ENCODE measurements around the gene NAGS. TPM values are rescaled to one million over a fixed set of nuclear protein-coding genes. Genes with fewer than 3 reads are reported as not detected.
A peak's percentile ranks its signal among the peaks of the same experiment; 100 is the strongest.
"Not testable (repeated sequence)": the region's sequence is repeated elsewhere in the genome, so short reads cannot be mapped to it uniquely, and the experiment has no call there.

Gene NAGS
- total and polyA plus RNA-seq, 4 donors = 2.6 to 10.7 (median 5.0) TPM

DNA sequence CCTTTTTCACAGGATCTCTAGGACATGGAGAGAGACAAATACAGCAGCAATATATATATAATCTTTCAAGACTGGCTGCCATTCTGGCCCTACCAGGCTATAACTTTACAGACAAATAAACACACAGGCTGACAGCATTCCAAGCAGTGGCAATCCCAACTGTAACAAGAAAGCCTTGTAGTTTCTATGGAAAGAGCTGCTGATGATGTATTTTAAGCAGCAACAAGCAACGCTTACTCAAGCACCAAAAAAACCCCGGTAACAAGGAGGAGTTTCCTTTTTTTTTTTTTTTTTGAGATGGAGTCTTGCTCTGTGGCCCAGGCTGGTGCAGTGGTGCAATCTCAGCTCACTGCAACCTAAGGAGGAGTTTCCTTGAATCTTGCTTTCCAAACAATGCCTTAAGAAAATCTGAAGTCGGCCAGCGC lies 38.9 kb downstream of the NAGS start:
- Histone ChIP-seq H3K9me3 (ENCODE audit: control insufficient read depth in 4 of 4, insufficient read depth in 3 of 4, low read length in 3 of 4) (no peaks in the 10 kb centered on the region), H3K4me3 (no peak overlapping the region), H3K4me1 (ENCODE audit: control insufficient read depth in 5 of 5, insufficient read depth in 5 of 5, low read length in 5 of 5) (peaks cover 3 to 26% (median 10%) of the 10 kb centered on the region in 5 donors), H3K9ac (ENCODE audit: insufficient read depth in 1 of 2, low read length in 2 of 2) (peak overlapping the region in 1 of 2 donors; percentile 80), H3K36me3 (ENCODE audit: control insufficient read depth in 4 of 4, insufficient read depth in 4 of 4, low read length in 4 of 4) (peaks cover 0 to 15% (median 7%) of the 10 kb centered on the region in 4 donors), H3K27ac (ENCODE audit: low read depth in 1 of 2, low read length in 1 of 2) (peak overlapping the region; percentile 24 to 70), H3K27me3 (ENCODE audit: control insufficient read depth in 3 of 3, insufficient read depth in 3 of 3, low read length in 2 of 3) (no peaks in the 10 kb centered on the region)
- TF ChIP-seq CTCF (IDR thresholded peaks at IDR 0.05; ENCODE audit: control extremely low read depth, extremely low read depth) = no peak
- peak; percentile 29 to 67 (median 67) for DNase-seq
- 14 to 31% methylated on average over 4 of the region's 4 CpGs for WGBS, 2 donors
- ATAC-seq (ENCODE audit: insufficient read depth, low FRiP score) = peak; percentile 14

DNA sequence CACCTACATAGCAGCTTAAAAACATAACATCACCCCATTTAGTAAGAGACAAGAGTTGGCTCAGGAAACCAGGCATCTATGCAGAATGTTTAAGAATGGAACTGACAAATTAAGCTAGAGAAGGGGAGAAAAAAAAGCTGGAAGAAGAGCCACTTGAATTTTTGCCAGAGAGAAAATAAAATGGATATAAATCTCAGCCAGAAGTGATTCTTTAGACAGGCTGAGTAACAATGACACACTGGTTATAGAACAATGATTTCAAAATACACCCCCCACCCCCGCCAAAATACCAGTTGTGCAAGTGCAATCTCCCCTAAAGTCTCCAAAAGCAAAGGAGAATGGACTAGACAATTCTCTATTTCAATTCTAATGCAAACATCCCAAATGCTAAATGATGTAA lies 39.6 kb downstream of the NAGS start:
- H3K4me3 ChIP-seq = no peak overlapping the region
- no peak overlapping the region for H3K27ac ChIP-seq (ENCODE audit: low read depth in 1 of 2, low read length in 1 of 2)
- H3K4me1 ChIP-seq (ENCODE audit: control insufficient read depth in 5 of 5, insufficient read depth in 5 of 5, low read length in 5 of 5) = peaks cover 3 to 26% (median 10%) of the 10 kb centered on the region in 5 donors
- no peak for TF ChIP-seq CTCF (IDR thresholded peaks at IDR 0.05; ENCODE audit: control extremely low read depth, extremely low read depth)
- no peaks in the 10 kb centered on the region for H3K27me3 ChIP-seq (ENCODE audit: control insufficient read depth in 3 of 3, insufficient read depth in 3 of 3, low read length in 2 of 3)
- WGBS, 2 donors = 16 to 27% methylated on average over 1 of the region's 1 CpG
- ATAC-seq (ENCODE audit: insufficient read depth, low FRiP score) (no peak), DNase-seq (peak in 2 of 3 donors; percentile 78 to 87)
- no peak overlapping the region for H3K9ac ChIP-seq (ENCODE audit: insufficient read depth in 1 of 2, low read length in 2 of 2)
- peaks cover 0 to 13% (median 4%) of the 10 kb centered on the region in 4 donors for H3K36me3 ChIP-seq (ENCODE audit: control insufficient read depth in 4 of 4, insufficient read depth in 4 of 4, low read length in 4 of 4)
- H3K9me3 ChIP-seq (ENCODE audit: control insufficient read depth in 4 of 4, insufficient read depth in 3 of 4, low read length in 3 of 4) = no peaks in the 10 kb centered on the region

DNA sequence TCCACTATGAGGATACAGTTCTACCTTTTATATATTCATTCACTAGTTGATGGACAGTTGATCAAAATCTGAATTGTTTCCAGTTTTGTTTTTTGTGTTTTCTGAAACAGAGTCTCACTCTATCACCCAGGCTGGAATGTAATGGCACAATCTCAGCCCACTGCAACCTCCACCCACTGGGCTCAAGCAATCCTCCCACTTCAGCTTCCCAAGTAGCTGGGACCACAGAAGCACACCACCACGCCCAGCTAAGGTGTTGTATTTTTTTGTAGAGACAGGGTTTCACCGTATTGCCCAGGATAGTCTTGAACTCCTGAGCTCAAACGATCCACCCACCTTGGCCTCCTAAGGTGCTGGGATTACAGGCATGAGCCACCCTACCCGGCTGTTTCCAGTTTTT lies 41.1 kb downstream of the NAGS start:
- no peak for DNase-seq
- WGBS, 2 donors = 87 to 94% methylated on average over 4 of the region's 4 CpGs
- peaks cover 4 to 20% (median 7%) of the 10 kb centered on the region in 4 donors for H3K36me3 ChIP-seq (ENCODE audit: control insufficient read depth in 4 of 4, insufficient read depth in 4 of 4, low read length in 4 of 4)
- H3K4me3 ChIP-seq = no peak overlapping the region
- H3K9ac ChIP-seq (ENCODE audit: insufficient read depth in 1 of 2, low read length in 2 of 2) = no peak overlapping the region
- no peaks in the 10 kb centered on the region for H3K27me3 ChIP-seq (ENCODE audit: control insufficient read depth in 3 of 3, insufficient read depth in 3 of 3, low read length in 2 of 3)
- peaks cover 0 to 26% (median 7%) of the 10 kb centered on the region in 5 donors for H3K4me1 ChIP-seq (ENCODE audit: control insufficient read depth in 5 of 5, insufficient read depth in 5 of 5, low read length in 5 of 5)
- no peak for TF ChIP-seq CTCF (IDR thresholded peaks at IDR 0.05; ENCODE audit: control extremely low read depth, extremely low read depth)
- no peak overlapping the region for H3K27ac ChIP-seq (ENCODE audit: low read depth in 1 of 2, low read length in 1 of 2)
- no peak for ATAC-seq (ENCODE audit: insufficient read depth, low FRiP score)
- H3K9me3 ChIP-seq (ENCODE audit: control insufficient read depth in 4 of 4, insufficient read depth in 3 of 4, low read length in 3 of 4) = no peaks in the 10 kb centered on the region

DNA sequence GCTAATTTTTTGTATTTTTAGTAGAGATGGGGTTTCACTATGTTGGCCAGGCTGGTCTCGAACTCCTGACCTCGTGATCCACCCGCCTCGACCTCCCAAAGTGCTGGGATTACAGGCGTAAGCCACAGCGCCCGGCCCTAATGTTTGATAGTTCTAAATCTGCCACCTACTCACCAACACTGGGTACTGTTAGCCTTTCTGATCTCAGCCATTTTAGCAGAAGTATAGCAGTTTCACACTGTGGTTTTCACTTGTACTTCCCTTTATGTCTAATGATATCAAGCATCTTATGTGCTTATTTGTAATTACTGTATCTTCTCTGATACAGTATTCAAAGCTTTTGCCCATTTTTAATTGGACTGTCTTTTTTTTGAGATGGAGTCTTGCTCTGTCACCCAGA lies 42.5 kb downstream of the NAGS start:
- H3K9ac ChIP-seq (ENCODE audit: insufficient read depth in 1 of 2, low read length in 2 of 2); H3K4me3 ChIP-seq; DNase-seq; H3K27ac ChIP-seq (ENCODE audit: low read depth in 1 of 2, low read length in 1 of 2); H3K9me3 ChIP-seq (ENCODE audit: control insufficient read depth in 4 of 4, insufficient read depth in 3 of 4, low read length in 3 of 4); H3K27me3 ChIP-seq (ENCODE audit: control insufficient read depth in 3 of 3, insufficient read depth in 3 of 3, low read length in 2 of 3); ATAC-seq (ENCODE audit: insufficient read depth, low FRiP score): not testable (repeated sequence)
- H3K4me1 ChIP-seq (ENCODE audit: control insufficient read depth in 5 of 5, insufficient read depth in 5 of 5, low read length in 5 of 5) = peaks cover 0 to 21% (median 7%) of the 10 kb centered on the region in 5 donors
- peaks cover 10 to 27% (median 13%) of the 10 kb centered on the region in 4 donors for H3K36me3 ChIP-seq (ENCODE audit: control insufficient read depth in 4 of 4, insufficient read depth in 4 of 4, low read length in 4 of 4)
- WGBS, 2 donors = 96 to 99% methylated on average over 5 to 7 of the region's 7 CpGs

Measured in lung (tissue), 12 donors.